ENCODE data around the gene TCF12. TPM values are rescaled to one million over a fixed set of nuclear protein-coding genes. Genes with fewer than 3 reads are reported as not detected.

Gene TCF12
- total RNA-seq, 4 donors from 2014 or later: 93.9 to 165 (median 111) TPM

DNA sequence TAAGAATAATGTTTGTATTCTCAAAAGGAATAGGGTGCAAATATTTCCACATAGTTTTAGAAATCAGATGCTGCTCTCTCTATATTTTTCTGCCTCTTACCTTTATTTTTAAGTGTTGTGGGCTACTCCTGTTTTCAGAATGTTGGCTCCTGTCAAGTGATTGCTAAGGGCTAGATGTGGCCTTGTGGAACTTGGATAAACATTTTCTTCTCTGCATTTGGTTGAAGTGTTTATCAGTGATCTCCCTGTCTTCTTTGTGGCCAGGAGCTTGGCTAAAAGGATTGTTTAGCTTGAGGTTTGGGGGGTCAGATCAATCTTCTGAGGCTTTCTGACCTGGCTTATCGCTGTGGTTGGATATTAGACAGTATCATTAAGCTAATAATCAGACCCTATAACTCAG lies 112.6 kb downstream of the TCF12 start:
- ATAC-seq (ENCODE audit: low FRiP score) (no peak), DNase-seq (ENCODE audit: low spot score) (no peak)
- TF ChIP-seq, protein P1, sequence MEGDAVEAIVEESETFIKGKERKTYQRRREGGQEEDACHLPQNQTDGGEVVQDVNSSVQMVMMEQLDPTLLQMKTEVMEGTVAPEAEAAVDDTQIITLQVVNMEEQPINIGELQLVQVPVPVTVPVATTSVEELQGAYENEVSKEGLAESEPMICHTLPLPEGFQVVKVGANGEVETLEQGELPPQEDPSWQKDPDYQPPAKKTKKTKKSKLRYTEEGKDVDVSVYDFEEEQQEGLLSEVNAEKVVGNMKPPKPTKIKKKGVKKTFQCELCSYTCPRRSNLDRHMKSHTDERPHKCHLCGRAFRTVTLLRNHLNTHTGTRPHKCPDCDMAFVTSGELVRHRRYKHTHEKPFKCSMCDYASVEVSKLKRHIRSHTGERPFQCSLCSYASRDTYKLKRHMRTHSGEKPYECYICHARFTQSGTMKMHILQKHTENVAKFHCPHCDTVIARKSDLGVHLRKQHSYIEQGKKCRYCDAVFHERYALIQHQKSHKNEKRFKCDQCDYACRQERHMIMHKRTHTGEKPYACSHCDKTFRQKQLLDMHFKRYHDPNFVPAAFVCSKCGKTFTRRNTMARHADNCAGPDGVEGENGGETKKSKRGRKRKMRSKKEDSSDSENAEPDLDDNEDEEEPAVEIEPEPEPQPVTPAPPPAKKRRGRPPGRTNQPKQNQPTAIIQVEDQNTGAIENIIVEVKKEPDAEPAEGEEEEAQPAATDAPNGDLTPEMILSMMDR (IDR thresholded peaks at IDR 0.05): no peak

DNA sequence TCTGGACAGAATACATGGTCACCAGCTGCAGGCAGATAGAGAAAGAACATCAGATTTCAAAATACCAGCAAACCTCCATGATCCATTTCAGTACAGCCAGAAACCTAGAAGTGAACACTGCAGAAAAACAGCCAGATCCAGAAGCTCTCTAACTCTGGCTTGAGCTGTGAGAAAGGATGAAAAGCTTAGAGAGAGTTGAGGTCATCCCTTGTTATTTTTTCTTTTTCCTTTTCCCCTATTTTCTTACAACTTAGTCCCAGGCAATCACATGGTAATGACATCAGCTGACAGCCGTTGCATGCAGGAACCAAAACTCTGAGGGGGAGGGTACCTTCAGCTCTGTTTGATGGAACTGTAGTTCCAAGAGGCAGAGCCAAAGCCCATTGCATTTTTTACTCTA lies 113.2 kb downstream of the TCF12 start:
- no peak for DNase-seq (ENCODE audit: low spot score)

DNA sequence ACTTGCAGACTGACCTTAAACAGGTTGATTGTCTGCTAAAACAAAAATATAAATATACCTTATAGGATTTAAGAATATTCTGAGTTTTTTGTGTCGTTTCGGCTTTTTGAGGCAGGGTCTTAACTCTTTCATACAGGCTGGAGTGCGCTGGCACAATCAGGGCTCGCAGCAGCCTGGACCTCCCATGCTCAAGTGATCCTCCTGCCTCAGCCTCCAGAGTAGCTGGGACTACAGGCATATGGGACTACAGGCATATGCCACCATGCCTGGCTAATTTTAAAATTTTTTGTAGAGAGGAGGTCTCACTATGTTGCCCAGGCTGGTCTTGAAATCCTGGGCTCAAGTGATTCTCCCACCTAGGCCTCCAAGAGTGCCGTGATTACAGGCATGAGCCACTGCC lies 113.9 kb downstream of the TCF12 start:
- TF ChIP-seq, protein P1 (IDR thresholded peaks at IDR 0.05): no peak
- DNase-seq (ENCODE audit: low spot score): no peak
- ATAC-seq (ENCODE audit: low FRiP score): no peak

More for the DNA sequence above, 113.2 kb downstream of the TCF12 start:
- no peak for ATAC-seq (ENCODE audit: low FRiP score)
- TF ChIP-seq, protein P1 (IDR thresholded peaks at IDR 0.05): no peak

DNA sequence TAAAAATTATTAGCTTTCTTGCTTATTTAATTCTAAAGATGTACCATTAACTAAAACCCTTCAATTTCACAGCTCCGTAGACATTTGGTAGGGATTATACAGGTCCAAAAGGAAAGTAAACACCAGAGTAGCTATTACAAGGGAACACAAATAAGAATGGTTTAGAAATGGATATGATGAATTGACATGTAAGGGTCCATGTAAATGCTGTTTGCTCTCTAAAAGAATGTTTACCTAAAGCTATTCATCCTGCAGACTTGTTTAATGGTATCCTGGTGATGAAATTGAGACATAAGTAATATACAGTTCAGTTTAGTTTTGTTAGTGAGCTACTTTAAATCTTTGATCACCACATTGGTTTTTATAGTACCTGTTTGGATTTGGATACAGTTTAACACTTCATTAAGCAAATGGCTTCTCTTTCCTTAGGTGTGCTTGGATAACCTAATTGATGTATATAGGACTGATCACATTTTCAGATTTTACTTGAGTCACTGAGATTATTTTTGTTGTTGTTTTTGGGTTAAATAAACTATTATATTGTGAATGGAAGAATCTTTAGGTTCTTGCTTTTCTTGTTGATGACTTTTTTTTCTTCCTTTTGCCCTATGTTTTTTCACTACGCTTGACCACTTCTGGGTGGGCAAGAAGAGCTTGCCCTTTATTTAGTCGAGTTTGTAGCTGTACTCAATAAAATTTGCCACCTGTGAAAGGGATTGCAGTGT lies 115.4 kb downstream of the TCF12 start:
- DNase-seq (ENCODE audit: low spot score): no peak
- no peak for ATAC-seq (ENCODE audit: low FRiP score)
- TF ChIP-seq, protein P1 (IDR thresholded peaks at IDR 0.05): no peak

DNA sequence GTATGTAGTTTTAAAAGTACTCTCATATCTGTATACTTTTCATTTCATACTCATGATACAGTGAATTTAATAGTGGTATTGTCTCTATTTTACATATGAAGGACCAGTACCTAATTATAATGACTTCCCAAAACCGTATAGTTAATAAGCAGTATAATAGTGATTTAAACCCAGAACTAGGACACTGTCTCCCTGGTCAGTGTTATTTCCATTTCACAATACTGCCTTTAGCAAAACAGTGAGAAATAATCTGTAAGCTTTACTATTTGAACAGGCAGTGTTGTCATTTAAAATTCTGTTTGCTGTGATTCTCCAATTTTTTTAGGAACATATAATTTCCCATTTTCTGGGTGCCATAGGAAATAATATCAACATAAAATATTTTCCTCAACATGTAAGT lies 116.2 kb downstream of the TCF12 start:
- TF ChIP-seq, protein P1 (IDR thresholded peaks at IDR 0.05): no peak
- no peak for DNase-seq (ENCODE audit: low spot score)
- ATAC-seq (ENCODE audit: low FRiP score): no peak

DNA sequence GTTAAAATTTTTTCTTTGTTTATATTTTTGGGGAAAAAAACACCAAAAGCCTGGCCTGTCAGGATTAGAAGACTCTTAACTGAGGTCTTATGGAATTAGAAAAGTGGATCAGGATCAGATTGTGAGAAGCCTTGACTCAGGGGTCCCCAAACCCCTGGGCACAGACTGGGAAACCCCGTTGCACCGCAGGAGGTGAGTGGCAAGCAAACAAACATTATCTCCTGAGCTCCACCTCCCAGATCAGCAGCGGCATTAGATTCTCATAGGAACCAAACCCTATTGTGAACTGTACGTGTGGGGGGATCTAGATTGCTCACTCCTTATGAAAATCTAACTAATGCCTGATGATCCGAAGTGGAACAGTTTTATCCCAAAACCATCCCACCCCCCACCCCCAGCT lies 117.2 kb downstream of the TCF12 start:
- ATAC-seq (ENCODE audit: low FRiP score) (no peak), DNase-seq (ENCODE audit: low spot score) (no peak)
- TF ChIP-seq, protein P1 (IDR thresholded peaks at IDR 0.05): no peak

DNA sequence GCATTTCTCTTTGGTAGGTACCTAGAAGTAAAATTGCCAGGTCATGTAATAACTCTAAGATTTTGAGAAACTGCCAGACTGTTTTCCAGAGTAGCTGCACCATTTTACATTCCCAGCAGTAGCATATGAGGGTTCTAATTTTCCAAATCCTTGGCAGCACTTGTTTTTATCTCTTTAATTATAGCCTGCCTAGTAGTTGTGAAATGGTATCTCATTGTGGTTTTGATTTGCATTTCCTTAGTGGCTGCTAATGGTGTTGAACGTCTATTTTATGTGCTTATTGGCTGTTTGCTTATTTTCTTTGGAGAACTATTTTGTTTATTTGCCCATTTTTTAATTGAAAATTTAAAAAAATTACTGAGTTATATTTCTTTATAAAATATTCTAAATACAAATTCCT lies 117.9 kb downstream of the TCF12 start:
- DNase-seq (ENCODE audit: low spot score) (no peak), ATAC-seq (ENCODE audit: low FRiP score) (no peak)
- TF ChIP-seq, protein P1 (IDR thresholded peaks at IDR 0.05): no peak
